T-helper 17 cell (primary cell): ENCODE data around the gene ANO10. TPM values are rescaled to one million over a fixed set of nuclear protein-coding genes. Genes with fewer than 3 reads are reported as not detected.
"Not testable (repeated sequence)": the region's sequence is repeated elsewhere in the genome, so short reads cannot be mapped to it uniquely, and the experiment has no call there.

Experiments
- ATAC-seq: fragments of 150-1000 bp; cut with Tn5 transposase; 2 replicates; pipeline ENCODE4 v1.10.0; 2021; ENCODE audit warnings: mild to moderate bottlenecking, moderate library complexity
- DNase-seq, 3 donors: peaks; one replicate each; pipeline versions ENCODE4 v3.0.0 to v3.0.0-alpha.2; 2020 to 2021
- H3K9me3 ChIP-seq: one replicate; pipeline ENCODE4 v1.7.0; 2013; ENCODE audit warnings: low read length, mild to moderate bottlenecking; ENCODE audit not compliant: control insufficient read depth, poor library complexity, severe bottlenecking
- H3K27ac Mint-ChIP-seq: one replicate; pipeline ENCODE4 v1.8.0; 2022; ENCODE audit warnings: mild to moderate bottlenecking, moderate library complexity, mixed read lengths
- H3K27me3 Mint-ChIP-seq: one replicate; pipeline ENCODE4 v1.8.0; 2022; ENCODE audit warnings: mixed read lengths
- H3K36me3 Mint-ChIP-seq: one replicate; pipeline ENCODE4 v1.8.0; 2022; ENCODE audit warnings: low read depth, mixed read lengths
- H3K4me1 Mint-ChIP-seq: one replicate; pipeline ENCODE4 v1.8.0; 2022; ENCODE audit warnings: mild to moderate bottlenecking, mixed read lengths
- H3K4me3 Mint-ChIP-seq: one replicate; pipeline ENCODE4 v1.8.0; 2022; ENCODE audit warnings: mild to moderate bottlenecking, moderate library complexity, mixed read lengths
- total RNA-seq, 4 donors: library from RNA in 2 of 4; stranded (reverse) in 2 of 4; gene quantifications; one replicate each; pipeline ENCODE4 v1.2.3 and lab custom pipeline; 2022 to 2026

Gene ANO10
- total RNA-seq, 2 donors from 2014 or later: 8.5 to 11.1 TPM

DNA sequence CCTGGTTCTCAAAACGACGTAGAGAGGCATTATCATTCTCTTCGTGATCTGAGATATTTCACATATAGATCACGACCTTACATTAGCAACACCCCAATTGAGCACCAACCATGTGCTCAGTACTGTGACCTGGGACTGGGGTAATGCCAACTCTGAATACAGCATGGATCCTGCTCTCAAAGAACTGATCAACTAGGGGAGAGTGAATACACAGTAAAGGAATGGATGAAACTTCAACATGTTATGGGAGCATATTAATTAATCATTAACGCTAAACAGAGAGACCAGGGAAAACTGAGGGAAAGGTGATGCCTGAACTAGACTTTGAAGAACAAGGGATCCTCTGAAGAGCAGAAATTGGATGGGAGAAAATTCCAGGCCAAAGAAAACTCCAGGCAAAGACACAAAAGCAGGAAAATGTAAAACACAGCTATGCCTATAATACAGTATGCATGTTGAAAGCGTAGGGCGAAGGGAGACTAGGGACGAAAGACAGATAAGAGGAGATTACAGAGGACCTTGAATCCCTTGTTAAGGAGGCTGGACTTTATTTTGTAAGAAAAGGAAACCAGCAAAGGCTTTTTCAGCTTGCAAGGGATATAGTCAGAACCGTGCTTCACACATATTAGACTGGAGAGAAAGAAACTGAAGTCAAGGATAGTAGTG, 105.7 kb downstream of the ANO10 start:
- Mint-ChIP-seq H3K36me3 (no peaks in the 10 kb centered on the region), H3K27ac (no peak overlapping the region), H3K4me3 (no peak overlapping the region), H3K27me3 (no peaks in the 10 kb centered on the region), H3K4me1 (peaks cover 2% of the 10 kb centered on the region)
- DNase-seq: no peak
- no peak for ATAC-seq
- peaks cover 5% of the 10 kb centered on the region for H3K9me3 ChIP-seq

DNA sequence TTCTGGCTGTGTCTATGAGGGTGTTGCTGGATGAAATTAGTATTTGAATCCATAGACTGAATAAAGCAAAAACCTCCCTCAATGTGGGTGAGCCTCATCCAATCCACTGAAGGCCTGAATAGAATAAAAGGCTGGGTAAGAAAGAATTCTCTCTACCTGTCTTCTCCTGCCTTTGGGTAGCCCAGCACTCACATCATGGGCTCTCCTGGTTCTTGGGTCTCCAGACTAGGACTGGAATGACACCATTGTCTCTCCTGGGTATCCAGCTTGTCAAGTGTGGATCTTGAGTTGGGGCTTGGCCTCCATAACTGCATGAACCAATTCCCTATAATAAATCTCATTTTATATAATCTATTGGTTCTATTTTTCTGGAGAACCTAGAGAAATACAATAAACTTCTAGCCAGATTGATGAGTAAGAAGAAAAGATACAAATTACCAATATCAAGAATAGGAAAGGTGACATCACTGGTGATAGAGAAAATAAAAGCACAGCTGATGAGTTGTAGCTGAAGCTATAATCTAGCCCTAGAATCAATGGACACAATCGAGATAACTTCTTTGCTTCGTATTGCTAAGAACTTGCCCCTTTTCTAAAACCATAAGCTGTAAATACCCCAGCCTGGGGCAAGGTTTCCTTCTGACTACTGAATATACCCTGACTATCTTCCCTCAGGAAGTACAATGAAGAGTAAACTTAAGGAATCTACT, 106.4 kb downstream of the ANO10 start:
- Mint-ChIP-seq H3K27ac (no peak overlapping the region), H3K4me1 (peaks cover 2% of the 10 kb centered on the region), H3K4me3 (no peak overlapping the region), H3K27me3 (no peaks in the 10 kb centered on the region), H3K36me3 (no peaks in the 10 kb centered on the region)
- DNase-seq (no peak), ATAC-seq (no peak)
- peaks cover 5% of the 10 kb centered on the region for H3K9me3 ChIP-seq

DNA sequence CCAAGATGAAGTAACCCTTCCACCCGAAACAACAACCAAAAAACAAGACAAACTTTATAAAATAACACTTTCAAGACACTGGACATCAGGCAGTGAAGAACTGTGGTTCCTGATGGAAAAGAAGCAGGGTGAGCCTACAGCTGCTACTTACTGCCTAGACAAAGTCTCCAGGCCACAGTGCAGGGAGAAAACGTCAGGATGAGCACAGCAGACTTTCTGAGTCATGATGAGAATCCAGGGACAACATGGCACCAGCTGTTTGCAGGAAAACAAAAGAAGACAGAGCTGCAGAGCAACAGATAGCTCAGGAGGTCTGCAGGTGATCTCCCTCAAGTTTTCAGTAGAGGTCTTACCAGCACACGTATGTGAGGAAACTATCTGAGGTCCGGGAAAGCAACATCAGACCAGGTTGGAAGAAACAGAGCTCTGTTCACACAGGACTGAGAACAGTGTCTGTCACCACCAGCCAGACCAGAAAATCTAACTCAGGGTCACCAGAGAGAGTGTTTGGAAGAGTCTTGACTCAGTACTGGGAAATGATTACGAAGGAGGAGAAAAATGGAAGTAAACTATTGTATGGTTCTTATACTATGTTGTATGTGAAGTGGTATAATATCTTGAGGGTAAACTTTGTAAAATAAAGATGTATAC, 108.9 kb downstream of the ANO10 start:
- Mint-ChIP-seq H3K27ac (no peak overlapping the region), H3K4me3 (no peak overlapping the region), H3K27me3 (no peaks in the 10 kb centered on the region), H3K36me3 (no peaks in the 10 kb centered on the region), H3K4me1 (peaks cover 2% of the 10 kb centered on the region)
- DNase-seq: no peak
- ATAC-seq: no peak
- no peaks in the 10 kb centered on the region for H3K9me3 ChIP-seq

DNA sequence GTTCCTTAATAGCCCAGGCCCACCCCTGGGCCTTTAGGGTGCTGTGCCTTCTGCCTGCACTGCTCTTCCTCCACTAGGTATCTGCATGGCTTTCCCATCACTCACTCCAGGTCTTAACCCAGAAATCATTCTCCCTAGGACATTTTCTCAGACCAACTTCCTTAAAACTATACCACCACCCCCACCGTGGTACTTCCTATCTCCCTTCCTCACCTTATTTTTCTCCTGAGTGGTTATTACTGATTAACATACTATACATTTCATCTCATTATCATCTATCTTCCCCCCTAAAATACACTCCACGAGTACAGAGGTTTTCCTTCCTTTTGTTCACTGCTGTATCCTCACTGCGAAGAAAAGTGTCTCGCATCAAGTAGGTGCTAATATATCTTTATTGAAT, 115.2 kb downstream of the ANO10 start:
- Mint-ChIP-seq H3K27me3 (no peaks in the 10 kb centered on the region), H3K27ac (no peak overlapping the region), H3K4me3 (no peak overlapping the region), H3K36me3 (no peaks in the 10 kb centered on the region), H3K4me1 (peaks cover 15% of the 10 kb centered on the region)
- no peaks in the 10 kb centered on the region for H3K9me3 ChIP-seq
- no peak for DNase-seq
- no peak for ATAC-seq

DNA sequence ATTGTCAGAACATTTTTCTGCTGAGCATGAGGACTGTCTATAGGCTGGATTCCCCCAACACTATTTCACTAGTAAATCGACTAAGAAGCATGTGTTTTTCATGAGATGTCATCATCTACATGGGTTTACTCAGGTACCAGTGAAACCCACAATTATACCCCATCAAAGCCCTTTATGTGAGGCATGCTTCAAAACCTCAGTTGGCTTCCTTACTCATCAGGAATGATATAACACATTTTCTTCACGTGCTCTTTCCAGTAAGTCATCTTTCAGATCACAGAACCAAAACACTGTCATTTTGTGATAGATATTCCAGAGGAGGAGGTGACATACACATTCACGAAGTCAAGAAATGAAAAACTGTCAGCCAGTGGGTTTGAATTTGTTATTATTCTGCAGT, 116.5 kb downstream of the ANO10 start:
- ATAC-seq (no peak), DNase-seq (no peak)
- no peaks in the 10 kb centered on the region for H3K9me3 ChIP-seq
- Mint-ChIP-seq H3K36me3 (no peaks in the 10 kb centered on the region), H3K4me1 (peaks cover 26% of the 10 kb centered on the region), H3K27ac (no peak overlapping the region), H3K27me3 (no peaks in the 10 kb centered on the region), H3K4me3 (no peak overlapping the region)

DNA sequence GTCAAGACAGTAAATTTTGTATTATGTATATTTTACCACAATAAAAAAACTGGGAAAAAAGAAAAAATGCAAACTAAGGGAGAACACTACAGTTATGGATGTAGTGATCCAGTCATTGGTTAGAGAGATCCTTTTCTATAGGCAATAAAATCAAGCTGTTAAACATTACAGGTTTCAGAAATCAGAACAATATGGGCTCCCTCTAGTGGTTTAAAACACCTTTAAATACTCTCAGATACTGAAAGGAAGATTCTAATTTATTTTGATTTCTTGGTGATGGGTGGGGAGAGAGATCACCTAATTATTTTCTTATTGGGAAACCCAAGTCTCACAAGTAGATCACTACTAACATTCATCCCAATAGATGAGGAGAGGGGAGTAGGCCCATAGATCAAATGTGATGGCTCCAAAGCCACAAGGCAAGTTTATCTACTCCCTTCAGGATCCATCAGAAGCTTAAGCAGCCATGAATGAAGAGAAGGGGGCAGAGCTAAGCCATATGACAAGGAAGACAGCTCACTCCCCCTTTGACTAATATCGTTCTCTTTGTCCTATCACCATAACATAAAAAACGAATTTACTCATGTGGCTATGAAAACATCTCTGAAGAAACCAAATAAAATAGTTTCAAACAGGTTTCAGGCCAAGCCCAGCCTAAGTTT, 118.6 kb downstream of the ANO10 start:
- no peaks in the 10 kb centered on the region for H3K9me3 ChIP-seq
- Mint-ChIP-seq H3K4me3 (no peak overlapping the region), H3K36me3 (no peaks in the 10 kb centered on the region), H3K4me1 (peaks cover 34% of the 10 kb centered on the region), H3K27me3 (no peaks in the 10 kb centered on the region), H3K27ac (peak overlapping the region; percentile 79)
- DNase-seq (no peak), ATAC-seq (peak; percentile 68)

DNA sequence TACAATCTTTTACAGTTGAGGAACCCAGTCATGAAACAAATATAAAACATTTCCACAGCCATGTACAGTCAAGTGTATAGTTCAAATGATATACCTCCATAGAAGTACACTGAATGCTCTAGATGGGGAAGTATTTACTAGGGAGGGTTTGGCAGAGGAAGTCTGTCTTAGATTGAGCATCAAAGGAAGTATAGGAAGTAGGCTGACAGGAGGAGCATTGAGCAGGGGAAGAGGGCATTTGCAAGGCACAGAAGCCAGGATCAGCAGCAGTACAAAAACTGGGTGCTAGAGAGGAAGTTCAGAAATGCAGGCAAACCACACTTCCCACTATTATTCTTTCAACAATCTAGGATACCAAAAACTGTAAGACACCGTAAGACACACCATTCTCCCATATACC, 122.6 kb downstream of the ANO10 start:
- Mint-ChIP-seq H3K36me3 (no peaks in the 10 kb centered on the region), H3K27ac (no peak overlapping the region), H3K4me1 (peaks cover 31% of the 10 kb centered on the region), H3K27me3 (no peaks in the 10 kb centered on the region), H3K4me3 (peak overlapping the region; percentile 50)
- no peaks in the 10 kb centered on the region for H3K9me3 ChIP-seq
- DNase-seq (no peak), ATAC-seq (no peak)

DNA sequence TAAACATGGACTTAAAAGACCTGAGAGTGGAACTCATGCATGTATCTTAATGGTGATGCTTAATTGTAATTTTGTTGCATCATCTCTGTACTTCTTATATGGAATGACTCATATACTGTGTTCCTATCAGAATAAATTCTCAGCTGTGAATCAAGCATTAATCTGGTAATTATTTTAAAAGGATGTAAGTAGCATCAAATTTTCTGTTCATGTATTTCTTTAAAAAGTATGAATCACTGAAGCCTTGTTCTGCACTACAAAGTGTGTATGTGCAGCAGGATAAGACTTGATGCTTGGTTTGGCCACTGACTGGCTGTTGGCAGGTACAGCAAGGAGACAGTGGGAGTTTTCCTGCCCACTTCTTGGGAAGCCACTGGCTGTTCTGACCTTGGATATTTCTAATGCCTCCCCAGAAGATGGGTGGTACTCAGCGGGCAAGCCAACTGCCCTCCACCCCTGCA, 123.9 kb downstream of the ANO10 start:
- no peaks in the 10 kb centered on the region for H3K36me3 Mint-ChIP-seq
- H3K4me3 Mint-ChIP-seq: no peak overlapping the region
- H3K27ac Mint-ChIP-seq: no peak overlapping the region
- ATAC-seq: no peak
- H3K27me3 Mint-ChIP-seq: no peaks in the 10 kb centered on the region
- H3K9me3 ChIP-seq: no peaks in the 10 kb centered on the region
- H3K4me1 Mint-ChIP-seq: peaks cover 28% of the 10 kb centered on the region
- no peak for DNase-seq

DNA sequence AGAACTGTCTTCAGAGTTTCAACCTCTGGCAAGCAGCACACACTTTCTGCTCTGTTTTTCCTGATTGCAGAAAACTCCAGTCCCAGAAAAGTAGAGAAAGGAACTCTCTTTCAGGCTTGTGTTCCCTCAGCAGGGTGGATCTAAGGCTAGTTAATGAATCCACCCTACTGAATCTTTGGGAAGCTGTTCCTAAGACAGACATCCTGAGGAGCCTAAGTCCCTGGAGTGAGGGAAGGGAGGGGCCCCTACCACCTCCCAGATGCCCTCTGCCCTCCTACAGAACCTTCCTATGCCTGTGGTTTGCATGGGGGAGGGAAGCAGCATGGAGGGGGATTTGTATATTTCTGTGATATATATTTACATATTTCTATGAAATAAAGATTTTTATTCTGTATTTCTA, 124.4 kb downstream of the ANO10 start:
- no peaks in the 10 kb centered on the region for H3K27me3 Mint-ChIP-seq
- no peak overlapping the region for H3K4me3 Mint-ChIP-seq
- peaks cover 24% of the 10 kb centered on the region for H3K4me1 Mint-ChIP-seq
- ATAC-seq (no peak), DNase-seq (no peak)
- no peaks in the 10 kb centered on the region for H3K9me3 ChIP-seq
- no peaks in the 10 kb centered on the region for H3K36me3 Mint-ChIP-seq
- no peak overlapping the region for H3K27ac Mint-ChIP-seq

DNA sequence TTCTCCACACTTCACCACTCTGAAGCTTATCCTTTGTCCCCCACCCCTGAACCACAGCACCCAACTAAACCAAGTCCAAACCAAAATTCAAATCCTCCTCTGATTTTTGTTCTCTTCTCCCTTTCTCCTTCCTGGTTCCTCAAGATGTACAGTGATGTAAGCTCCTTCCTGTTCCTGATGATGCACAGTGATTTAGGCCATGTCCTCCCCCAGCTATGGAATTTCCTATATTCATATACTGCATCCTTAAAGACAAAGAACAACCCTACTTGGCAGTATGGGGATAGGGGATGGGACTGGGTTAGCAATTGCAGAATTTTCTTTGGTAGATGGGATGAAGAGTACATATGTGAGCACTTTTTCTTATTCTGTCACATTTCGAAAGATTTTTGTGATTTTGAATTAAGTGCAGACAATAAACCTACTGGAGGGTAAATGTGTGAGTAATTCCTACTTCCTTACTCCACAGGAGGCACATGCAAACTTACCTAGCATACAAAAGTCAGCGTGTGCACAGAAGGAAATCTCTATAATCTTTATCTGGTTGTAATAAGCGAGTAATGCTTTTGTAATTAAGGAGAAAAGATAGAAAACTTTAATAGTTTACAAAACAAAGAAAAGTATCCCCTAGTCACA, 125.0 kb downstream of the ANO10 start:
- H3K27ac Mint-ChIP-seq: no peak overlapping the region
- no peaks in the 10 kb centered on the region for H3K9me3 ChIP-seq
- no peaks in the 10 kb centered on the region for H3K27me3 Mint-ChIP-seq
- H3K4me1 Mint-ChIP-seq: peaks cover 26% of the 10 kb centered on the region
- ATAC-seq: no peak
- no peak for DNase-seq
- no peaks in the 10 kb centered on the region for H3K36me3 Mint-ChIP-seq
- H3K4me3 Mint-ChIP-seq: no peak overlapping the region

DNA sequence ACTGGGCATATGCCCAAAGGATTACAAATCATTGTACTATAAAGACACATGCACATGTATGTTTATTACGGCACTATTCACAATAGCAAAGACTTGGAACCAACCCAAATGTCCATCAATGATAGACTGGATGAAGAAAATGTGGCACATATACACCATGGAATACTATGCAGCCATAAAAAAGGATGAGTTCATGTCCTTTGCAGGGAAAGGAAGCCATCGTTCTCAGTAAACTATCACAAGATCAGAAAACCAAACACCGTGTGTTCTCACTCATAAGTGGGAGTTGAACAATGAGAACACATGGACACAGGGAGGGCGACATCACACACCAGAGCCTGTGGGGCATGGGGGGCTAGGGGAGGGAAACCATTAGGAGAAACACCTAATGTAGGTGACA, 128.9 kb downstream of the ANO10 start:
- not testable (repeated sequence) for H3K4me3 Mint-ChIP-seq, DNase-seq, ATAC-seq, H3K27ac Mint-ChIP-seq, H3K36me3 Mint-ChIP-seq, H3K9me3 ChIP-seq, H3K27me3 Mint-ChIP-seq
- peaks cover 12% of the 10 kb centered on the region for H3K4me1 Mint-ChIP-seq

DNA sequence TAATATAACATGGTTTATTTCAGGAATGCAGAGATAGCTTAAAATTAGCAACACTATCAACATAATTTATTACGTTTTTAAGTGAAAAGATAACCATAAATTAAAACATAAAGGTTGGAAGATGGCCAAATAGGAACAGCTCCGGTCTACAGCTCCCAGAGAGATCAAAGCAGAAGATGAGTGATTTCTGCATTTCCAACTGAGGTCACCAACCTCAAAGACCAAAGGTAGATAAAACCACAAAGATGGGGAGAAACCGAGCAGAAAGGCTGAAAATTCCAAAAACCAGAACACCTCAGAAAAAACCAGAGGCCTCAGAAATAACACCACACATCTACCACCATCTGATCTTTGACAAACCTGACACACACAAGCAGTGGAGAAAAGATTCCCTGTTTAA, 130.0 kb downstream of the ANO10 start:
- not testable (repeated sequence) for ATAC-seq, H3K9me3 ChIP-seq, H3K4me3 Mint-ChIP-seq

DNA sequence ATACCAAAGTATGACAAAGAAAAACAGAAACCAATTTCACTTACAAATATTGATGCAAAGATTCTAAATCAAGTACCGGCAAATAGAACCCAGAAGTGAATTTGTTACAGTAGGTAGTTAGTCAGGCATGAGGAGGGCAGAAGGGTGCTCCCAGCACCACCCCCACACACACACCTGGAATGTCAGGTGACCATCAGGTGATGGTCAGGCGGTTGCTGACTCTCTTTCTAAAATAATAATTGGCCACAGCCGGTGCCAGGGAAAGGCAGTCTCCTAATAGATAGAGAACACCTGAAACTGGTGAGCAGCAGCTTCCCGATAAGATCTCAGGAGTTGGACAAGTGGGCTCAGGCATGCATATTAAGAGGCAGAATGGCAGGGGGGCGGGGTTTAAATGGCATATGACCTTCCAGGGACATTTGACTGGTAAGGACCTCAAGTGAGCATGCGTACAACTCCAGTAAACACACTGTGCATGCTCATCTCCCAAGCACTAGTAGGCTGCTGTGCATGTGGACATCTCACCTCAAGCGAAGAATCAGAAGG, 131.1 kb downstream of the ANO10 start:
- Mint-ChIP-seq H3K4me3 (no peak overlapping the region), H3K27ac (peak overlapping the region; percentile 14), H3K27me3 (no peaks in the 10 kb centered on the region), H3K36me3 (no peaks in the 10 kb centered on the region), H3K4me1 (peaks cover 12% of the 10 kb centered on the region)
- H3K9me3 ChIP-seq: no peaks in the 10 kb centered on the region
- DNase-seq (no peak), ATAC-seq (no peak)

More for the DNA sequence above, 130.0 kb downstream of the ANO10 start:
- H3K4me1 Mint-ChIP-seq: peaks cover 12% of the 10 kb centered on the region
- not testable (repeated sequence) for DNase-seq, H3K27ac Mint-ChIP-seq, H3K27me3 Mint-ChIP-seq, H3K36me3 Mint-ChIP-seq
